DOHH2 (cell line): ENCODE measurements around the gene MYOZ1.

ENCODE experiments used
- CTCF ChIP-seq: fragments of 200-600 bp; sonication (generic); IDR thresholded peaks from one replicate; pipeline ENCODE4 v1.5.1; 2014; ENCODE audit warnings: antibody characterized with exemption, mild to moderate bottlenecking, low read depth, low read length; ENCODE audit not compliant: poor library complexity, severe bottlenecking
- EZH2phosphoT487 ChIP-seq: fragments of 200-600 bp; sonication (generic); IDR thresholded peaks from 2 replicates; pipeline ENCODE4 v1.6.1; 2017; ENCODE audit warnings: borderline replicate concordance, mild to moderate bottlenecking, antibody characterized with exemption, low read length, moderate library complexity, mixed read lengths

- TF ChIP-seq CTCF (no peak), EZH2phosphoT487 (no peak)
These were observed 2.0 kb downstream of the MYOZ1 start for GRCh38 chr10:73639286-73639685.
